ENCODE measurements around the gene ZNFX1.
"Not testable (repeated sequence)": the region's sequence is repeated elsewhere in the genome, so short reads cannot be mapped to it uniquely, and the experiment has no call there.

ZNFX1 gene

DNA sequence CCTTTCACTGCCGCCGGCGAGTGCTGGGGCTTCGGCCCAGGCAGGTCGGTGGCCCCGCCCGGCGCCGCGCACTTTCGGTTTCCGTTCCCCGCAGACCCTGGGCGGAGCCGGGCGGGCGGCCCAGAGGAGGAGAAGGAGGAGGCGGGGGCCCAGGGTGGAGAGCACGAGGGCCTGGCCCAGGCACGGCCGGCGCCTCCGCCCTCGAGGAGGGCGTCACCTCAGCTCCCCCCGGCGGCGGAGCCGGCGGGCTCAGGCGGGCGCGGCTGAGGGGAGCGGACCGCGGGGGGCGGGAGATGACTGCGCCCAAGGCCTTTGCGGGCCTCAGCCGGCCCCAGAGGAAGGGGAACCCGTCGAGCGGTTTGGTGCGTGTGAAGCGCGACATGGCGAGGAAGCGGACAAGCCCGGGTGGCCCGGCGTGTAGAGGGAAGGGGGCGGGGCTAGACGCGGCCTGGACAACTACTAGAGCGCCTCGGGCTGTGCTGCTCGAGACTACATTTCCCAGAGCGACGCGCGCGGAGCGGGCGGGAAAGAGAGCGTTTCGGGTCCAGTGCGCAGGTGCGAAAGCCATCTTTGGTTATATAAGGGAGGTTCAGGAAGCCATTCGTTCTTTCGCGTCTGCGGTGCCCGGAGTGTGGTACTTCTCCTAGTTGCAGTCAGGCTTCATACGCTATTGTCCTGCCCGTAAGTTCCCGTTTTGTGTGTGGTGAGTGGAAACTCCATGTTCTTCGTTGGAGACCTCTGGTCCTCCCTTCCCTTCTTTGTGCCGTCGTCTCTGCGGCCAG lies at the start of gene ZNFX1:
ZNFX1 (minus strand) TSS at position 22 of the 782 bp plus-strand sequence. CDS start 2,218 bp downstream, outside the sequence.
- peak; percentile 95 for DNase-seq

DNA sequence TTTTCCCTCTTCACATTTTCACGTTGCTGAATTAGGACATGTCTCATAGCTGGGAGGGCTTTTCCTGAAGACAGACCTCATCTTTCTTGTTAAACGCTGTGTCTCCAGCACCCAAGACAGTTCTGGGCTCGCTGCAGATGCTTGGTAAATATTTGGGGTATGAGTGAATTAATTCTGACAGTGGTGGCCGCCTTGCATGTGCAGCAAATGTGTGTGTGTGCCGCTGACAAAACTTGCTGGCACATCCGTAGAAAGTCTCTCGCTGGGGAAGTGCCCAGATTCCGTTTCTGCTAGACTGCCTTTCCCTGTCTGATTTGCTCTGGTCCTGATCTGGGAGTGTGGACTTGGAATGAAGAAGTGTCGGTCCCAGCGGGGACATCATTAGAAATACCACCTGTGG lies 48.2 kb upstream of the ZNFX1 start:
- DNase-seq = no peak

DNA sequence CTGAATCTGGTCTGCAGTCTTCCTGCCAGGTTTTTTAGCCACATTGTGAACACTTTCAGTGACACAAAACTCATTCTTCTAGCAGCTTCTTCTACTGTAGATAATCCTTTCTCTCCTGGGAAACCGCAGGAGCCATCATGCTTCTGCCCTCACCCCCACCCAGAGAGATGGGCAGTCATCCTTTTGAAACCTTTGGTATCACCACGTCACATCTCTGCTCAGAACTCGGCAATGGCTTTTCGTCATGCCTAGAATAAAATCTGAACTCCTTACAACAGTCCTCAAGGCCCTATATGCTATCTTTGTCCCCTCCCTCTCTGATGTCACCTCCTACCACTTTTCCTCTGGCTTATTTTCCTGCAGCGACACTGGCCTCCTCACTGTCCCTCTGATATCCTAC lies 46.4 kb upstream of the ZNFX1 start:
- no peak for DNase-seq

DNA sequence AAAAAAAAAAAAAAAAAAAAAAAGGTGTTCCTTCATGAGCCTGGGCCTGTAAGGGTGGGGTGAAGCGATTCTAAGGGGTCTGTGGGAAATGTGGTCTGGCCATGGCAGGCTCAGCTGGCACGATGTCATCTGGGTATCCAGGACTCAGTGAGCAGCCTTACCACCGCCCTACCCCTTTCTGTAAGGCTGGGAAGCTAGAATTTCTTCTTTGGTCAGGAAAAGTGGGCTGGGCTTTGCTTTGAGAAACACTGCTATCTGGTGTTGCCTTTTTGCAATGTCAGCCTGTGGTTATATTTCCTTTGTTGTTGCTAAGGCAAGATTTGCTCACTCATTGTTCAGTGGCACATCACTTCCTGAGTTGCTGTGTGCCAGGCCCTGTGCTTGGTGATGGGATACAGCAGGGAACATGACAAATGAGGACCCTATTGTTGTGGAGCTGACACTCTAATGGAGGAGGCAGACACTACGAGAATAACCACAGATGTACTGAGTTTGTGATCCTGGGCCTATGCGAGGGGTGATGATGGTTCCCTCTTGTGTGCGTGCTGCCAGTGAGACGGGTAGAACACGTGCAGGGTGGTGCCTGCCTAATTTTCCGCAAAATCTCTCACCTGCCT lies 45.9 kb upstream of the ZNFX1 start:
- peak; percentile 47 for DNase-seq

DNA sequence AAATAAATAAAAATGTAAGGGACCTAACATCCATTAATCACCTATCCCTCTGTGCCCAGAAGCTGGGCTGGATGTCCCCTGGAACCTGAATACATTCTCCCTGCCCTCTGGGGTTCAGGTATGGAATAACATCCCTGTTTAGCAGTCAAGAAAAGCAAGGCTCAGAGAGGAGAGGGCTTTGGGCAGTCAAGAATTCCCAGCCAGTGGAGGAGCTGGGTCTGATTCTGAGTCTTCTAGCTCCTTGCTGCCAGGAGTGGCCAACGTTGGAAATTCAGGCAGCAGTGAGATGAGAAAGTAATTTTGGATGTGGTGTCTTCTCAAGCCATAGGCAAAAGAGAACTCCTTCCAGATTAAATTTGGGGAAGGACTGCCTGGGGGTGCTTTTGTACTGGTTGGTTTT lies 42.6 kb upstream of the ZNFX1 start:
- DNase-seq = no peak

DNA sequence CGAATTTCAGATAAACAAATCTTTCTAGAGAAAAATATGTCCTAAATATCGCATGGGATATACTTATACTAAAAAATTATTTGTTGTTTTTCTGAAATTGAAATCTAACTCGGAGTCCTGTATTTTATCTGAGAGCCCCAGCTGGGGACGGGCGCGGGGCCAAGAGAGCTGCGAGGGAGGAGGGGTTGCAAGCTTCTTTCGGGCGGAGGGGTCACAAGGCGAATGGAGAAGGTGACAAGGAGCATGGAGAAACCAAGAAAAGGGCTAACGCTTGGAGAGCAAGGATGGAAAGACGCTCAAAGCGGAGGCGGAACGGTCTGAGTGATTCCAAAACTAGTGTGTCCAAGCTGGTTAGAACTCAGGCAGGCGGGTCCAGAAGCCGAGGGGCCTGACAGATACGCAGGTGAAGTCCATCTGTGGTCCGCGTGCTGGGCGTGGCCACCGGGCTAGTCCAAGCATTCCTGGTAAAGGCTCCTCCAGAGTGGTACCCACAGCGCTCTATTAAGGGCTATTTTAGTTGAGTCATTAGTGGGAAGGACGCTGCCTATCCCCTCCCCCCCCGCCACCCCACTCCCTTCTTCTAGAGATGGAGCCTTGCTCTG lies 41.5 kb upstream of the ZNFX1 start:
- no peak for DNase-seq

DNA sequence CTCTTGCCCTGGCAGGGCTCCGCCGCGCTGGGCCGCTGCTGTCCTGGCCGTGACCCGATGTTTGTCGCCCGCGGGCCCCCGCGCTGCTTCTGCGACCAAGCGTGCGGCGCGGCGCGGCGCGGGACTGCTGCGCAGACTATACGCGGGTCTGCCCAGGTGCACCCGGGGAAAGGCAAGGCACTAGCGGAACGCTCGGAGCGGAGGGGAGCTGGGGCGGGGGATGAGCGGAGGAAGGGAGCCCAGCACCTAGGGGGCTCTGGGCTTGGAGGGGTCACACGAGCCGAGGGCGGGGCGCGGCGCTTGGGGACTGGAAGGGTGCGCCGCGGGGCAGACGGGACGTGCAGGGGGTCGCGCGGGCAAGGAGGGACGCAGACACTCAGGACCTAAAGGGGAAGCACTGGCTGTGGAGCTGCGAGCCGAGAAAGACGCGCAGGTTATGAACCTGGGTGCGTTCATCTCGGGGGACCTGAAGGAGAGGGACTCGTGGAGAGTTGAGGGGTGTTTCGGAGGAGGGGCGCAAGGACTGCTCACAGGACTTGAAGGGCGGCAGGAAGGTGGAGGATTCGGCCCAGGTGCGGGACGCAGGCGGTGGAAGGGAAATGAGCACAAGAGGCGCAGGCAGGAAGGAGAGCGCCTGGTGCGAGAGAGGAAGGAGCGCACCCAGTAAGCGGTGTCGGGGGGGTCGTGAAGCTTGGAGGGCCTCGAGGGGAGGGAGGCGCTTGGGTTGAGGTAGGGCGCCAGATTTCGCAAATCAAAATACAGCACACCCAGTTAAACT lies 40.8 kb upstream of the ZNFX1 start:
- no peak for DNase-seq

DNA sequence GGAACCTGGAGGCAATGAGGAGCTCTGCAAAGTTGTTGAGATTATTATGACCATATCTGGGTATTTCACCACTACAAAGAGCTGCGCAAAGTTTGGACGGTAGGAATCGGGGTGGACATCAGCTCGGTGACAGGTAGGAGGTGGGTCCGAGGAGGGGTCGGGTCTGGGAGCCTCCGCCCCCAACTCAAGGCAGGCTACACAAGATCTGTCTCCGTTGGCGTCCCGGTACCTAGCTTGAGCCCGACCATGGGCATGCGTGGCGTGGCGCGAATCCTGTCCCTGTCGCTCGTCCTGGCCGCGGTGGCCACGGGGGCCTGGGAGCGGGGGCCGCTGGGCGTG lies 40.2 kb upstream of the ZNFX1 start:
- DNase-seq = no peak

DNA sequence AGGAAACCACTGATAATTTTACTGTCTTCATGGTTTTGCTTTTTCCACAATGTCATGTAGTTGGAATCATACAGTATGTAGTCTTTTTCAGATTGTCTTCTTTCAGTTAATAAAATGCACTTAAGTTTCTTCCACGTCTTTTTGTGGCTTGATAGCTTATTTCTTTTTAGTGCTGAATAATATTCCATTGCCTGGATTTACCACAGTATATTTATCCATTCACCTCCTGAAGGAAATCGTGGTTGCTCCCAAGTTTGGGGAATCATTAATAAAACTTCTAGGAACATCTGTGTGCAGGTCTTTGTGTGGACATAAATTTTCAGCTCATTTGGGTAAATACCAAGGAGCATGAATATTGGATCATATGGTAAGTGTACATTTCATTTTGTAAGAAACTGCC lies 38.8 kb upstream of the ZNFX1 start:
- no peak for DNase-seq

DNA sequence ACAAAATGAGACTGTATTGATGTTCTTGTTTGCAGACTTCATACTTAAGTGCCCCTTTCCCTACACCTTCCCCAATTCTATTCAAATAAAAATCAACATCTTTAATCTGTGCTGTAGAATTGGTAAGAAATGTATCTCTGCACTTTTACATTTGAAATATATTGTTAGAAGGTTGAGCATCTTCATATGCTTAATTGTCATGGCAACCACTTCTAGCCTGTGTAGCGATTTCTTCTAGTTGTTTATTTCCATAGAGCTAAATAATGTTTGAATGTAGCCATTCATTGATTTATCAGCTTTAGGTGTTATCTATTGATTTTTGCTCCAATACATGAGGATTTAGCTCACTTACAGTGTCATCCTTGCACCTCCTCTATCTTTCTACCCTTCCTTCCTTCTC lies 37.7 kb upstream of the ZNFX1 start:
- no peak for DNase-seq

DNA sequence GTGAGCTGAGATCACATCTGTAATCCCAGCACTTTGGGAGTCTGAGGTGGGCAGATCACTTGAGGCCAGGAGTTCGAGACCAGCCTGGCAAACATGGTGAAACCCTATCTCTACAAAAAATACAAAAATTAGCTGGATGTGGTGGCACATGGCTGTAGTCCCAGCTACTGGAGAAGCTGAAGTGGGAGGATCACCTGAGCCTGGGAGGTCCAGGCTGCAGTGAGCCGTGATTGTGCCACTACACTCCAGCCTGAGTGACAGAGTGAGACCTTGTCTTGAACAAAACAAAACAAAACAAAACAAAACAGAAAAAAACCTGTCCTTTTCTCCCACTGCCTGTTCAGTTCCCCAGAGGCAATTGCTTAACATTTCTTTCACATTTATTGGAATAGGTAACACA lies 36.2 kb upstream of the ZNFX1 start:
- DNase-seq = not testable (repeated sequence)

DNA sequence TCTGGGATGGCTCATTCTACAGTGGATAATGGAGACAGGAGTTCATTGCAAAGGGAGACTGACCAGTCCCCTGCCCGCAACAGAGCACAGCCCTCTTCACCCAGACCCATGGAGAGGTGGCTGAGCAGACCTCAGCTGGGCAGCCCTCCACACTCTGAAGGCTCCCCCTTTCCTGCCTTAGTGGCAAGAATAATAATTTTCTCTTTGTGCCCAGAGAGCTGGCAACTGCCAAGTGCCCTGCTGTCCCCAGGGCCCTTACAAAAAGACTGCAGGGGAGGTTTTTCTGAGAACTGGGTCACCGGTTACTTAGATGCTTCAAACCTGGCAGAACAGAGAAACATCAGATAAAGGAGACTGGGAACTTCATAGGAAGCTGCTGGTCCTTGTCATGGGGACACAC lies 35.4 kb upstream of the ZNFX1 start:
- DNase-seq = no peak

DNA sequence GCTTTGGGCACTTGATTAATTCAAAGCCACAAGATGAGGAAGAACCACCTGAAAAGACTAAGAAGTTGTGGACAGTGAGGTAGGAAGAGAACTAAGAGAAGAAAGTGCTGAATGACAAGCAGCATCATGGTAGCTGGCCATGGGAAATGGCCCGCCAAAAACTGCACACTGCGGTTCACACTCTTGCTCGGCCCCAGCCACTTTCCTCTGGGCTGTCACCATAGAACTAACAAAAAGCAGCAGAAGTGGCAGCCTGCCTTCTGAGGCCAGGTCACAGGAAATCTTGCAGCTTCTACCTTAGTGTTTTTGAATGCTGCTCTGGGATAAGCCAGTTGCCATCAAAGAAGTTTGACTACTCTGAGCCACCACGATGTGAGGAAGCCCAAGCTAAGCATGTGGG lies 34.8 kb upstream of the ZNFX1 start:
- no peak for DNase-seq

DNA sequence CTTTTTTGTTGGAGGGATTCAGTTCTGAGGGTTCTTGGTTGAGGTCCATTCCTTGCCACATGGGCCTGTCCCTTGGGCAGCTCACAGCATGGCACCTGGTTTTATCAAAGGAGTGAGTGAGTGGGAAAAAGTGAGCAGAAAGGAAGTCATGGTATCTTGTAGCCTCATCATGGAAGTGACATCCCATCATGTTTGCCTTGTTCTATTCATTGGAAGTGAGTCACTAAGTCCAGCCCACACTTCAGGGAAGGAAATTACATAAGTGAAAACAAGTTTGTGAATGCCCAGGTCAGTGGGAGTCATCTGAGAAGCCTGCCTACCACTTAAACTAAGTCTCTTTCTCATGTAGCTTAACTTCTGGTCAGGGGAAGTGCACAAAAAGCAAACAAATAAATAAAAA lies 32.8 kb upstream of the ZNFX1 start:
- DNase-seq = no peak

DNA sequence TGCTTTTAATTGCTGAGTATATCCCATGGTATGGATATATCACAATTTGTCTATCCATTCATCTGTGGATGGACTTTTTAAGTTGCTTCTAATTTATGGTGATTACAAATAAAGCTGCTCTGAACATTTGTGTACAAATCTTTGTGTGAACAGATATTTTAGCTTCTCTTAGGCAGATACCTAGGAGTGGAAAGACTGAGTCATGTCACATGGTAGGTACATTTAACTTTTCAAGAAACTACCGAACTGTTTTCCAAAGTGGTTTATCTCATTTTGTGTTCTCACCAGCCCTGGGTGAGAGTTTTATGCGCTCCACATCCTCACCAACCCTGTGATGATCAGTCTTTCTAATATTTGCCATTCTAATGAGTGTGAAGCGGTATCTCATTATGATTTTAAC lies 31.0 kb upstream of the ZNFX1 start:
- no peak for DNase-seq

DNA sequence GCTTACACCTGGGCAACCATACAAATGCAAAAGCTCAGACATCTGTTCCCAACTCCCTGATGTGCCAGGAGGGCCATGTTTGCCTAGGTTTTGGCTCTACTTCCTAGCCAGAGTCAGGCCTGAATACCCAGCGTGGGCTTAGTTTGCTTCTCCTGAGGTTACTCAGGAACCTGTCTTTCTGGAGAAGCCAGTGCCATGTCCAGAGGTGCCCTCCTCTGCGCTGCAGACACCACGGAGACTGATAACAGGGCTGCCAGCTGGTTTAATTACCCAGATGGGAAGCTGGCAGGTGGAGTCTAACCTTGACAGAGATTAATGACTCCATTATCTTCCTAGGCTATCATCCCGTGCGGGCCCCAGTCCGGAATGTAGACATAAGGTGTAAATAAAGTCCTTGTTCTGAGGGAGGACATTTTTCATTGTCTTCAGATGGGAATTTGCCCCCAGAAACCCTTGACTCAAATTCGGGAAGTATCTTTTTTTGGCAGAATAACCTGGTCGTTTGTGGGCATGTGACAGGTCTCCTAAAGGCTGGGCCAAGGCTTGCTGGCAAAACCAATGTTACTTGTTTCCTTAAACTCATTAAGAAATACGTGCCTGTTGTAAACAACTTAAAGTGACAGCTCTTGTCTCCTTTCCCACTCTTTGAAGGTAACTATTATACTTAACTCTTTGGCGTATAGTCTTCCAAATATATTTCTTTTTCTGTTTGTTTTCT lies 29.2 kb upstream of the ZNFX1 start:
- peak; percentile 90 for DNase-seq

DNA sequence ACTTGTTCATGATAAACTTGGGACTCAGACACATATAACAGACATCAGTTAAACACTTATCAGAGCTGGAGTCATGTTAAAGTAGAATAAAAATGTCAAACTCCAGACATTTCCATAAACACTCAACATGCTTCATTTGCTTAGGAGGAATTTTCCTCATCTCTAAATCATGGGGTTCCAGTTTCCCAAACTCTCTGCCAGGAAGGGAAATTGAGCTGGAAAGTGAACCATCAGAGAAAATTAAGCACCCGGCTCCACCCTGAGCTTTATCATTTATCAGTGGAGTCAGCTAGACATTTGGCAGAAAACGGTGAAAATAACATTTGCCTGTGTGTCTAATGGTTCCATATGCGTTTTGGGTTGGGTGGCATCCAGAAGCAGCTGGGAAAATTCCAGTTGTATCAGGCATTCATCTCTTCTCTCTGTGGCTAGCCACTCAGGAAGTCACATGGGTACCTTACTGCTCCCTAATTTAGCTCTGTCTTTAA lies 25.3 kb upstream of the ZNFX1 start:
- DNase-seq = no peak

DNA sequence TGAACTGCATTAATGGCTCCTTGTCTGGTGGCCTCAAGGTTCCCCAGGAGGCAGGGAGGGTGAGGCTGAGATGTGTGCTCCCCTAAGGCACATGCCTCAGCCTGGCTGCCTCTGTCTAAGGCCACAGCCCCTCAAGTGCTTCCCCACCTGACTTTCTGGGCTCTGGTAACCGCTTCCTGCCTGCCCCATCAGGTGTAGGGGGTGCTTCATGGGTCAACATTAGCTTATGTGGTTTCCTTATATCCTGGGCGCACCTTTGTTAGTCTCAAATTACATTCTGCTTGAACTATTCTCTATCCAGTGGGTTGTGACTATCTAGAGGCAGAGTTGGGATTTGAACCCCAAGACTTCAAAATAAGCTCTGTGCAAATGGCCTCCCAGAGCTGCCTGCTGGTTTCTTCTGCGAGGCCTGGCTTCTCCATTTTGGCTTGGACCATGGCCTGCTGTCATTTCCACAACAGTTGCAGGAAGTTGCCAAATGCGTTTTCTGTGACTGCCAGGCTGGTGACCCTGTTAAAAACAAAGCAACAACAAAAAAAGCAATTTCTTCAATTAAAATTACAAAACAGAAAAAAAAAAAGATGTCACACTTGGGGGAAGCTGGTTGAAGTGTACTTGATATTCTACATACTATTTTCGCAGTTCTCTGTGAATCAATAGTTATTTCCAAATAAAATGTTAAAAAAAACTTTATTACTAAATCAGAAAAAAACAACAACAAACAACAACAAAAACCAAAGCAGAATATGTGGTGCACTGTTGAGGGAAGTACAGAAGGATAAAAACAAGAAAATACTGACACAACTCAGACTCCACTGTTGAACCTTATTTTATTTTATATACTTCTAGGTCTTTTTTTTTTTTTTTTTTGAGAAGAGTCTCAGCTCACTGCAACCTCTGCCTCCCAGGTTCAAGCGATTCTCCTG lies 20.0 kb upstream of the ZNFX1 start:
- no peak for DNase-seq

DNA sequence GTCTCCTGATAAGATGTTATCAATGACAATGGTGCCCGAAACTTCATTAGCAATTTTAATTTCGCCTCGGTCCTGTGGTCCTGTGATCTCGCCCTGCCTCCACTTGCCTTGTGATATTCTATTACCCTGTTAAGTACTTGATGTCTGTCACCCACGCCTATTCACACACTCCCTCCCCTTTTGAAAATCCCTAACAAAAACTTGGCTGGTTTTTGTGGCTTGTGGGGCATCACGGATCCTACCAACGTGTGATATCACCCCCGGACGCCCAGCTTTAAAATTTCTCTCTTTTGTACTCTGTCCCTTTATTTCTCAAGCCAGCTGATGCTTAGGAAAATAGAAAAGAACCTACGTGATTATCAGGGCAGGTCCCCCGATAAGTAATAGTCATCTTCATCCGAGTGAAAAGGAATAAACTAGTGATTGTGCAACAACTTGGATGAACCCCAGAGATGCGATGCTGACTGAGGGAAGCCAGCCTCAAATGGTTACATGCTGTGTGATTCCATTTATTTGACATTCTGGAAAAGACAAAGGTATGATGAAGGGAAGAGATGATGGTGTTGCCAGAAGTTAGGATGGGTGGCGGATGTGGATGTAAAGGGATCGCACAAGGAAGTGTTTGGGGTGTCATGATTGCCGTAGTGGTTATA lies 16.3 kb upstream of the ZNFX1 start:
- not testable (repeated sequence) for DNase-seq

DNA sequence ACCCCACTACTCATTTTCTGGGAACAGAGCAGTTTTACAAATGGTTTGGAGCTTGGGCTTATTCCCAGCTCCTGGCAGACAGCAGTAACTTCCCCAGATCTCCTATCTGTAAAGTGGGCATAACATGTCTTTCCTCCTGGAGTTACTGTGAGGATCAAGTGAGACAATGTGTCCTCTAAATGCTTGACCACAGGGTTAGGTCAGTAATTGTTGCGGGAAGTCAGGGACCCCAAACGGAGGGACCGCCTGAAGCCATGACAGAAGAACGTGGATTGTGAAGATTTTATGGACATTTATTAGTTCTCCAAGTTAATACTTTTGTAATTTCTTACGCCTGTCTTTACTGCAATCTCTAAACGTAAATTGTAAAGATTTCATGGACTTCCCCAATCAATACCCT lies 15.3 kb upstream of the ZNFX1 start:
- no peak for DNase-seq

DNA sequence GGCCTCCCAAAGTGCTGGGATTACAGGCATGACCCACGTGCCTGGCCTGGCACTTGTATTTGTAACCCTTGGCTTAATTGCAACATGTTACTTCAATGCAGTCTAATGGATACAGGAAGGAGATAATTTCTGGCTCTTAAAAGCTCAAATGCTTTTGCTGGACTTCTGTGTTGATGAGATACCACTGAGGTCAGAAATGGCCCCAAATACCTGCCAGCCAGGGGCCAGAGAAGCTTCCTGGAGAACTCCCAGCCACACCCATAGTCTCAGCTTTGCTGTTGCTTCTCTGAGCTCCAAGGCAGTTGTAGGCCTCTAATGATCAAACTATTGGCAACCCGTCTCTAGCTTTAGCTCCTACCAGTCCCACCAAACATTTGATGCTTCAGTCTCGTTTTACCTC lies 14.2 kb upstream of the ZNFX1 start:
- no peak for DNase-seq

All from NCI-H510A treated with DMSO at 0.1 percent for 48 hours (cell line).